Caco-2 (cell line): Measurements from ENCODE around the gene CITED2. TPM values are rescaled to one million over a fixed set of nuclear protein-coding genes. Genes with fewer than 3 reads are reported as not detected.

ENCODE experiments used
- BruUV-seq: library from RNA; stranded (reverse); fragments of 400-500 nt; replicated peaks from 2 replicates; lab custom pipeline; 2021; lab: Mats Ljungman, UMichigan
- CTCF ChIA-PET: fragments of 300-600 bp; sonication (Branson Sonifier 250); formaldehyde crosslinking; loops from one replicate; lab custom pipeline; 2022; ENCODE audit warnings: antibody characterized with exemption; lab: Charles Lee
- POLR2A ChIA-PET: fragments of 300-600 bp; sonication (Branson Sonifier 250); formaldehyde crosslinking; loops from one replicate; lab custom pipeline; 2022; ENCODE audit warnings: antibody characterized with exemption; lab: Charles Lee
- DNase-seq, 2 experiments: peaks; one replicate each; pipeline versions ENCODE4 v3.0.0 to v3.0.0-alpha.2; 2020 to 2022
- H3K27me3 ChIP-seq: replicated peaks from 2 replicates; pipeline ENCODE4 v1.6.0; 2011; ENCODE audit warnings: low read length; ENCODE audit not compliant: control insufficient read depth, insufficient read depth
- H3K36me3 ChIP-seq: 2 replicates; pipeline ENCODE4 v1.5.1; 2011; ENCODE audit warnings: low read length; ENCODE audit not compliant: control insufficient read depth, insufficient read depth
- H3K4me1 ChIP-seq: fragments of 250-450 bp; sonication (Bioruptor Pico); 2 replicates; pipeline ENCODE4 v1.5.1; 2020; ENCODE audit warnings: mild to moderate bottlenecking
- H3K4me3 ChIP-seq: 2 replicates; pipeline ENCODE4 v1.5.1; 2011; ENCODE audit warnings: low read depth, mild to moderate bottlenecking, control low read depth, low read length
- H3K9me3 ChIP-seq: fragments of 250-450 bp; sonication (Bioruptor Pico); 2 replicates; pipeline ENCODE4 v1.5.1; 2020; ENCODE audit warnings: mild to moderate bottlenecking, moderate library complexity
- H3K27ac Mint-ChIP-seq: one replicate; pipeline ENCODE4 v1.8.0; 2022; ENCODE audit warnings: mixed read lengths; ENCODE audit not compliant: unreplicated experiment
- H3K27me3 Mint-ChIP-seq: one replicate; pipeline ENCODE4 v1.8.0; 2022; ENCODE audit warnings: mixed read lengths; ENCODE audit not compliant: insufficient read depth, unreplicated experiment
- H3K36me3 Mint-ChIP-seq: one replicate; pipeline ENCODE4 v1.8.0; 2022; ENCODE audit warnings: mild to moderate bottlenecking, mixed read lengths; ENCODE audit not compliant: insufficient read depth, unreplicated experiment
- H3K4me1 Mint-ChIP-seq: one replicate; pipeline ENCODE4 v1.8.0; 2022; ENCODE audit warnings: low read depth, mixed read lengths; ENCODE audit not compliant: unreplicated experiment
- H3K4me3 Mint-ChIP-seq: one replicate; pipeline ENCODE4 v1.8.0; 2022; ENCODE audit warnings: mild to moderate bottlenecking, moderate library complexity, mixed read lengths; ENCODE audit not compliant: unreplicated experiment
- H3K9me3 Mint-ChIP-seq: one replicate; pipeline ENCODE4 v1.8.0; 2022; ENCODE audit warnings: mixed read lengths; ENCODE audit not compliant: unreplicated experiment
- intact Hi-C: fragments of 100-400 bp; cut with micrococcal nuclease; formaldehyde crosslinking; loops from one replicate; pipeline ENCODE4 v1.10.0; 2022; ENCODE audit not compliant: unreplicated experiment
- total RNA-seq: library from RNA; stranded (reverse); gene quantifications from 2 replicates; pipeline ENCODE4 v1.2.3, GENCODE V29; 2022
- TF ChIP-seq, protein P1 (sequence below), 2 experiments: fragments of 200-600 bp in 1 of 2; IDR thresholded peaks; 1 replicate in 1 of 2; 2 replicates in 1 of 2; pipeline versions ENCODE4 v1.5.1 to v1.8.0; 2011 to 2022; ENCODE audit warnings: antibody characterized with exemption in 1 of 2, control low read depth in 1 of 2, inconsistent platforms in 1 of 2, low read depth in 1 of 2, low read length in 1 of 2, mild to moderate bottlenecking in 1 of 2, moderate library complexity in 1 of 2; ENCODE audit not compliant: insufficient read depth in 1 of 2, severe bottlenecking in 1 of 2, unreplicated experiment in 1 of 2

CITED2 gene
- total RNA-seq, 1 experiment from 2014 or later, result 78.0 TPM

DNA sequence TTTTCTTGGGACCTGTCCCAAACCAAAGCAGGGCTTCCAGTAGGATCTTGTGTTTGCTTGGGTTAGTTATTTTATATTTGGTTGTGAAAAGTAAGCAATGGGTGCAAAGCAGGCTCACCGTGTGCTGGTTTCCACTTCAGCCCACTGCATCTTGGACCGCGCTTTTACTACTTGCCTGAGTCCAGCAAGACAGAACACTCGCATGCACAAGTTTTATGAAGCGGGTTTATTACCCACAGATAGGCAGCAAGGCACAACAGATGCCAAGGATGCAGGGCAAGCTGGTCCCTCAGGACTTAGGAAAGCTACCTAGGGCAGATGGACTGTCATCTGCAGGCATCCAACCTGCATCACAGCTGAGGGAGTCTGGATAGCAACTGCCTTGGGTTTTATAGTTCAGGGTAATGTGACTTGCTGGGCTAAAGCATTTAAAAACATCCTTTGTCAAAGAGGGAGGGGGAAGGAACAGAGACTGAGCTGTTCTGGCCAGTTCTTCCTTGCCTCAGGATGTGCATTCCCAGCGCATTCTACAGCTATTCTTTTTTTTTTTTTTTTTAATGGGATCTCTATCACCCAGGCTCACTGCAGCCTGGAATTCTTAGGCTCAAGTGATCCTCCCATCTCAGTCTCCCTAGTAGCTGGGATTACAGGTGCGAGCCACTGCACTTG is 18.5 kb downstream of the CITED2 start:
- no peaks in the 10 kb centered on the region for H3K4me1 Mint-ChIP-seq
- no peaks in the 10 kb centered on the region for H3K36me3 Mint-ChIP-seq
- no peaks in the 10 kb centered on the region for H3K36me3 ChIP-seq
- no peaks in the 10 kb centered on the region for H3K27me3 ChIP-seq
- no peak overlapping the region for H3K4me3 Mint-ChIP-seq
- BruUV-seq, result no TSS peak
- intact Hi-C loops, result no loop called here
- CTCF ChIA-PET, result interaction anchor here (1.5 kb wide), 1 partner anchor 137 kb away, joined by 3 read pairs; no protein-coding TSS in a partner anchor
- no peaks in the 10 kb centered on the region for H3K9me3 Mint-ChIP-seq
- no peak for DNase-seq
- no peak overlapping the region for H3K4me3 ChIP-seq
- H3K9me3 ChIP-seq, result no peaks in the 10 kb centered on the region
- H3K27me3 Mint-ChIP-seq, result peaks cover 3% of the 10 kb centered on the region
- no peak overlapping the region for H3K27ac Mint-ChIP-seq
- POLR2A ChIA-PET, result no interaction called here
- H3K4me1 ChIP-seq, result no peaks in the 10 kb centered on the region
- TF ChIP-seq, protein P1, sequence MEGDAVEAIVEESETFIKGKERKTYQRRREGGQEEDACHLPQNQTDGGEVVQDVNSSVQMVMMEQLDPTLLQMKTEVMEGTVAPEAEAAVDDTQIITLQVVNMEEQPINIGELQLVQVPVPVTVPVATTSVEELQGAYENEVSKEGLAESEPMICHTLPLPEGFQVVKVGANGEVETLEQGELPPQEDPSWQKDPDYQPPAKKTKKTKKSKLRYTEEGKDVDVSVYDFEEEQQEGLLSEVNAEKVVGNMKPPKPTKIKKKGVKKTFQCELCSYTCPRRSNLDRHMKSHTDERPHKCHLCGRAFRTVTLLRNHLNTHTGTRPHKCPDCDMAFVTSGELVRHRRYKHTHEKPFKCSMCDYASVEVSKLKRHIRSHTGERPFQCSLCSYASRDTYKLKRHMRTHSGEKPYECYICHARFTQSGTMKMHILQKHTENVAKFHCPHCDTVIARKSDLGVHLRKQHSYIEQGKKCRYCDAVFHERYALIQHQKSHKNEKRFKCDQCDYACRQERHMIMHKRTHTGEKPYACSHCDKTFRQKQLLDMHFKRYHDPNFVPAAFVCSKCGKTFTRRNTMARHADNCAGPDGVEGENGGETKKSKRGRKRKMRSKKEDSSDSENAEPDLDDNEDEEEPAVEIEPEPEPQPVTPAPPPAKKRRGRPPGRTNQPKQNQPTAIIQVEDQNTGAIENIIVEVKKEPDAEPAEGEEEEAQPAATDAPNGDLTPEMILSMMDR (IDR thresholded peaks at IDR 0.05; ENCODE audit: insufficient read depth in 1 of 2, low read depth in 1 of 2, low read length in 1 of 2, severe bottlenecking in 1 of 2, unreplicated experiment in 1 of 2), result no peak

DNA sequence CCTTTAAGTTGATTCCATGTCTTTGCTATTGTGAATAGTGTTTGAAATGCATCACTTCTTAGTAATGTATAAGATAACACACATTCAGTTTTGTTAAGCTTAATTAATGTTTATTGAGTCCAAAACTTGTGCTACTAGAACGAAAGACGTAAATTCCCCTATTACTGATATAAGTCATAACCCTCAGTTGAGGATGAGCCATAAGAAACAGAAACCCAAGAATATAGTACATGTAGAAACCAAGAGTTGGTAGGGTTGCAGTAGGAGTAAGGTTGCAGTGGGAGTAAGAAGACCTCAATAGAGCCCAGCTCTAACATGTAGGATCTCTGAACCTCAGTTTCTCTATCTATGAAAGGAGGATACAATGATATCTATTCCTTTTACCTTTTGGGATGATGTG is 19.3 kb downstream of the CITED2 start:
- no peaks in the 10 kb centered on the region for H3K9me3 Mint-ChIP-seq
- Histone ChIP-seq H3K4me1 (no peaks in the 10 kb centered on the region), H3K36me3 (no peaks in the 10 kb centered on the region), H3K27me3 (no peaks in the 10 kb centered on the region), H3K4me3 (no peak overlapping the region), H3K9me3 (no peaks in the 10 kb centered on the region)
- no peak overlapping the region for H3K27ac Mint-ChIP-seq
- H3K4me1 Mint-ChIP-seq, result no peaks in the 10 kb centered on the region
- DNase-seq, result no peak
- BruUV-seq, result no TSS peak
- POLR2A ChIA-PET, result no interaction called here
- intact Hi-C loops, result no loop called here
- TF ChIP-seq, protein P1 (IDR thresholded peaks at IDR 0.05; ENCODE audit: insufficient read depth in 1 of 2, low read depth in 1 of 2, low read length in 1 of 2, severe bottlenecking in 1 of 2, unreplicated experiment in 1 of 2), result no peak
- no peak overlapping the region for H3K4me3 Mint-ChIP-seq
- CTCF ChIA-PET, result no interaction called here
- H3K36me3 Mint-ChIP-seq, result no peaks in the 10 kb centered on the region
- H3K27me3 Mint-ChIP-seq, result peaks cover 3% of the 10 kb centered on the region

DNA sequence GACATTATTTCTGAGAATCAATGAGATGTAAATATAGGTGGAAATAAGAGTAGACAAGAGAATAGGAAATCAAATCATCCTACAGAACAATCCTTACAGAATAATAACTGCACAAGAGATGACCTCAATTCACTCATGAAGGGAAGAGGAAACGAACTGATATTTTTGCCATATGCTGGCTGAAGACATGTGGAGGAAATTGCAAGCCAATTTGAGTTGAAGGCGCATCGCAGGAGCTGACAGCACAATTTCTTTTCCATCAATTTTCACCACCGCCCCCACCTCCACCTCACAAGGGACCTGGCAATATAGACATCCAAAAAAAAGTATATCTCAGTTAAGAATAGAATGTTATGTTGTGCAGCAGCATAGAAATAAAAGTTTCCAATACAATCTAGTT is 20.3 kb downstream of the CITED2 start:
- no peaks in the 10 kb centered on the region for H3K9me3 ChIP-seq
- no peaks in the 10 kb centered on the region for H3K4me1 ChIP-seq
- TF ChIP-seq, protein P1 (IDR thresholded peaks at IDR 0.05; ENCODE audit: insufficient read depth in 1 of 2, low read depth in 1 of 2, low read length in 1 of 2, severe bottlenecking in 1 of 2, unreplicated experiment in 1 of 2), result no peak
- no peak for DNase-seq
- Mint-ChIP-seq H3K27ac (no peak overlapping the region), H3K4me1 (peaks cover 9% of the 10 kb centered on the region), H3K36me3 (no peaks in the 10 kb centered on the region), H3K27me3 (peaks cover 3% of the 10 kb centered on the region), H3K4me3 (no peak overlapping the region), H3K9me3 (no peaks in the 10 kb centered on the region)
- intact Hi-C loops, result no loop called here
- H3K4me3 ChIP-seq, result no peak overlapping the region
- ChIA-PET POLR2A (no interaction called here), CTCF (no interaction called here)
- H3K36me3 ChIP-seq, result no peaks in the 10 kb centered on the region
- H3K27me3 ChIP-seq, result no peaks in the 10 kb centered on the region
- no TSS peak for BruUV-seq
